Glomerular visceral epithelial cell (primary cell): ENCODE data around the gene PKD1L1.

Source experiments
- DNase-seq: peaks from one replicate; pipeline ENCODE4 v3.0.0-alpha.2; 2016; ENCODE audit errors: extremely low spot score

PKD1L1 gene

GRCh38 chr7:47902013-47902412, 46.3 kb downstream of the PKD1L1 start:
- no peak for DNase-seq

GRCh38 chr7:47901542-47901941, 46.7 kb downstream of the PKD1L1 start:
- peak; percentile 21 for DNase-seq

- no peak for DNase-seq
These were observed 50.4 kb downstream of the PKD1L1 start for GRCh38 chr7:47897831-47898230.

- DNase-seq = no peak
These were observed 51.4 kb downstream of the PKD1L1 start for GRCh38 chr7:47896809-47897423.

- no peak for DNase-seq
These were observed 53.2 kb downstream of the PKD1L1 start for GRCh38 chr7:47895026-47895425.

GRCh38 chr7:47893721-47894365, 54.4 kb downstream of the PKD1L1 start:
- DNase-seq = no peak

GRCh38 chr7:47893238-47893637, 55.0 kb downstream of the PKD1L1 start:
- no peak for DNase-seq

- no peak for DNase-seq
These were observed 57.7 kb downstream of the PKD1L1 start for GRCh38 chr7:47890606-47891005.

- DNase-seq = no peak
These were observed 58.1 kb downstream of the PKD1L1 start for GRCh38 chr7:47890125-47890524.

GRCh38 chr7:47889723-47890122, 58.5 kb downstream of the PKD1L1 start:
- no peak for DNase-seq

GRCh38 chr7:47888371-47889265, 59.6 kb downstream of the PKD1L1 start:
- no peak for DNase-seq

- DNase-seq = no peak
These were observed 61.1 kb downstream of the PKD1L1 start for GRCh38 chr7:47887016-47887640.

GRCh38 chr7:47885987-47886811, 62.1 kb downstream of the PKD1L1 start:
- DNase-seq = no peak

GRCh38 chr7:47885309-47885986, 62.8 kb downstream of the PKD1L1 start:
- DNase-seq = no peak

- DNase-seq = no peak
These were observed 63.6 kb downstream of the PKD1L1 start for GRCh38 chr7:47884675-47885074.

GRCh38 chr7:47882635-47883034, 65.6 kb downstream of the PKD1L1 start:
- no peak for DNase-seq

- no peak for DNase-seq
These were observed 67.0 kb downstream of the PKD1L1 start for GRCh38 chr7:47881256-47881655.

GRCh38 chr7:47878662-47879061, 69.6 kb downstream of the PKD1L1 start:
- DNase-seq = no peak

- no peak for DNase-seq
These were observed 70.9 kb downstream of the PKD1L1 start for GRCh38 chr7:47877336-47877735.

GRCh38 chr7:47875998-47876744, 72.1 kb downstream of the PKD1L1 start:
- no peak for DNase-seq
